DMS53 (cell line): Measurements from ENCODE around the gene IL1RAPL1.

Experiments used
- DNase-seq: peaks from one replicate; lab custom pipeline; 2025; lab: John Stamatoyannopoulos, UW

The IL1RAPL1 gene

GRCh38 chrX:29648161-29648560 lies 1060.9 kb downstream of the IL1RAPL1 start:
- DNase-seq, result no peak

GRCh38 chrX:29652484-29652883 lies 1065.2 kb downstream of the IL1RAPL1 start:
- no peak for DNase-seq

- no peak for DNase-seq
These were observed 1066.5 kb downstream of the IL1RAPL1 start for GRCh38 chrX:29653721-29654120.

- DNase-seq, result no peak
These were observed 1072.7 kb downstream of the IL1RAPL1 start for GRCh38 chrX:29659911-29660310.

GRCh38 chrX:29661290-29661689 lies 1074.0 kb downstream of the IL1RAPL1 start:
- no peak for DNase-seq

GRCh38 chrX:29662101-29662500 lies 1074.9 kb downstream of the IL1RAPL1 start:
- DNase-seq, result peak; percentile 55

GRCh38 chrX:29662759-29663503 lies 1075.7 kb downstream of the IL1RAPL1 start:
- peak; percentile 58 for DNase-seq

GRCh38 chrX:29665532-29665931 lies 1078.3 kb downstream of the IL1RAPL1 start:
- DNase-seq, result no peak

GRCh38 chrX:29666366-29666765 lies 1079.1 kb downstream of the IL1RAPL1 start:
- DNase-seq, result no peak

GRCh38 chrX:29671421-29671820 lies 1084.2 kb downstream of the IL1RAPL1 start:
- DNase-seq, result no peak

- DNase-seq, result peak; percentile 7
These were observed 1100.4 kb downstream of the IL1RAPL1 start for GRCh38 chrX:29687687-29688086.

- DNase-seq, result no peak
These were observed 1102.8 kb downstream of the IL1RAPL1 start for GRCh38 chrX:29690061-29690460.

- peak; percentile 6 for DNase-seq
These were observed 1103.8 kb downstream of the IL1RAPL1 start for GRCh38 chrX:29691044-29691443.

- DNase-seq, result no peak
These were observed 1106.7 kb downstream of the IL1RAPL1 start for GRCh38 chrX:29693912-29694311.

- no peak for DNase-seq
These were observed 1112.0 kb downstream of the IL1RAPL1 start for GRCh38 chrX:29699239-29699638.

- DNase-seq, result no peak
These were observed 1119.8 kb downstream of the IL1RAPL1 start for GRCh38 chrX:29707088-29707487.

- DNase-seq, result no peak
These were observed 1133.9 kb downstream of the IL1RAPL1 start for GRCh38 chrX:29721152-29721551.

GRCh38 chrX:29724316-29724715 lies 1137.1 kb downstream of the IL1RAPL1 start:
- DNase-seq, result no peak

GRCh38 chrX:29726811-29727210 lies 1139.6 kb downstream of the IL1RAPL1 start:
- DNase-seq, result no peak

GRCh38 chrX:29728639-29729038 lies 1141.4 kb downstream of the IL1RAPL1 start:
- DNase-seq, result peak; percentile 2

- no peak for DNase-seq
These were observed 1157.7 kb downstream of the IL1RAPL1 start for GRCh38 chrX:29744966-29745365.

GRCh38 chrX:29746326-29746725 lies 1159.1 kb downstream of the IL1RAPL1 start:
- DNase-seq, result no peak

- DNase-seq, result no peak
These were observed 1174.8 kb downstream of the IL1RAPL1 start for GRCh38 chrX:29762006-29762405.

- no peak for DNase-seq
These were observed 1188.6 kb downstream of the IL1RAPL1 start for GRCh38 chrX:29775890-29776289.
